GM12801 (cell line): ENCODE measurements around the gene GFER.

Experiments
- TF ChIP-seq, protein P1 (sequence below): IDR thresholded peaks from one replicate; pipeline ENCODE4 v1.5.1; 2011; ENCODE audit warnings: control low read depth; ENCODE audit not compliant: insufficient read length; ENCODE audit errors: extremely low read depth

The GFER gene

GRCh38 chr16:1961651-1962067, 22.3 kb upstream of the GFER start:
- TF ChIP-seq, protein P1, sequence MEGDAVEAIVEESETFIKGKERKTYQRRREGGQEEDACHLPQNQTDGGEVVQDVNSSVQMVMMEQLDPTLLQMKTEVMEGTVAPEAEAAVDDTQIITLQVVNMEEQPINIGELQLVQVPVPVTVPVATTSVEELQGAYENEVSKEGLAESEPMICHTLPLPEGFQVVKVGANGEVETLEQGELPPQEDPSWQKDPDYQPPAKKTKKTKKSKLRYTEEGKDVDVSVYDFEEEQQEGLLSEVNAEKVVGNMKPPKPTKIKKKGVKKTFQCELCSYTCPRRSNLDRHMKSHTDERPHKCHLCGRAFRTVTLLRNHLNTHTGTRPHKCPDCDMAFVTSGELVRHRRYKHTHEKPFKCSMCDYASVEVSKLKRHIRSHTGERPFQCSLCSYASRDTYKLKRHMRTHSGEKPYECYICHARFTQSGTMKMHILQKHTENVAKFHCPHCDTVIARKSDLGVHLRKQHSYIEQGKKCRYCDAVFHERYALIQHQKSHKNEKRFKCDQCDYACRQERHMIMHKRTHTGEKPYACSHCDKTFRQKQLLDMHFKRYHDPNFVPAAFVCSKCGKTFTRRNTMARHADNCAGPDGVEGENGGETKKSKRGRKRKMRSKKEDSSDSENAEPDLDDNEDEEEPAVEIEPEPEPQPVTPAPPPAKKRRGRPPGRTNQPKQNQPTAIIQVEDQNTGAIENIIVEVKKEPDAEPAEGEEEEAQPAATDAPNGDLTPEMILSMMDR = no peak

GRCh38 chr16:1963806-1964505, 20.0 kb upstream of the GFER start:
- TF ChIP-seq, protein P1 = no peak

DNA sequence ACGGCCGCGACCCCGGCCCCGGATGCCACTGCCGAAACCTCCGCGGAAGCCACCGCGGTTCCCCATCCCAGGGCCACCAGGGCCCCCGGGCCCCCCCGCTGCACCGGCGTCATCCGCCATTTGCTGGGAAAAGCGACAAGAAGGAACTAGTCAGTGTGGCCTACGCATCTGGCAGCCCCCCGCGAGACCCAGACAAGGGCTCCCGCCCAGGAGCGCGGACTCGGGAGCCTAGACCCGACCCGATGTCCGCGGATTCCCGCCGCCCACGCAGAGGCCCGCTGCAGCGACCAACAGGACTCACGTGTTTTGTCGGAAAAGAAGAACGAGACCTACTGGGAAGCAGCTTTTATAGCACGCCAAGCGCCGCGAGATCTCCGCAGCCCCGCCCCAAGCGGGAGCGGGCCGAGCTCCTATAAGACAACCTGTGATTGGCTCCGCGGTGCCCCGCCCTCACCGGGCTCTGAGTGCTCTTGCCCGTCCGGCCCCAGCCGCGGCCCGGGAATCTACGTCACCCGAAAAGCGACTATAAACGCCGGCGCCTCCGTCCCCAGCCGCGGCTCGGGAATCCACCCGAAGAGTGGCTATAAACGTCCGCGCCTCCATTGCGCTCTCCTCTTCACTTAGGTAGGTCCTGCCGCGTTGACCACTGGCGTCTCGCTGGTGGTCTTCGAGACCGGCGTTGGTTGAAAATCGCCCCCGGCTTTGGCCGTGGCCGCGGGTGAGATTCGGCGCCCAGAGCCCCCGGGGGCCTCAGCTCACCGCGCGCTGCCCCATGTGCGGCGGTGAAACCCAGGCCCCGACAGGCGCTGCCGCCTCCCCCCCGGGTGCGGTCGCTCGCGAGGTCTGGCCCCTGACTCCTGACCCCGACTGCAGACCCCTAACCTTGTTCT, 19.2 kb upstream of the GFER start, which contains the start of gene RPS2:
Gene RPS2 (minus strand): TSS at position 321 of the 890 bp plus-strand sequence. CDS start 201 bp downstream, at position 120.
- TF ChIP-seq, protein P1 = no peak

DNA sequence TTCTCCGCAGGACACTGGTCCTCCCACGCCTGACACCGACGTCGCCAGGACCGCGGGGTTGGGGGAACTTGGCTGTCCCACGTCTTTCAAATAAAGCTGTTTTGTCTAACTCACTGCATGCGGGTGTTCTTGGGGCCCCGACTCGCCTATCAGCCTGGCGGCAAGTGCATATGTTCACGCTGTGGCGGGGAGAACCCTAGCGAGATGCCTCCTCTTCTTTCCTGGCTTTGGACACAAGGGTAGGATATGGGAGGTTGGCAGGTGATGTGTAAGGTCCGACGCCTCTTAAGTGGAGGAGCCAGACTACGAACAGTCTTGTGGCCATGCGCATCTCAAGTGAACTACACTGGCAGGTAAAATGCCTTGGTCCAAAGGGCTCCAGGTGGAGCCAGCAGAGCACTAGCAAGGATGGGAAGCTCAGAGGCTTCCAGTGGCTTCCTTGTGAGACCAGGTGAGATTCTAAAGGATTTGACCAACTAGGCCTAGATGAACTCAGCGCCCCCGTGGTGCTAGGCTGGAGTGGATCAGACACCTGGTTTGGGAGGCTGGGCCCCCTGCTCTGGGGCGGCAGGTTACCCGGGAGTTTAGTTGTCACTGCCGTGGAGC, 18.5 kb upstream of the GFER start:
- TF ChIP-seq, protein P1 = no peak

- TF ChIP-seq, protein P1 = no peak
Measured at GRCh38 chr16:1966460-1966859, 17.5 kb upstream of the GFER start, which contains the start of gene RNF151. RNF151 (plus strand) TSS chr16:1966856; CDS start chr16:1966882, 26 bp downstream.

DNA sequence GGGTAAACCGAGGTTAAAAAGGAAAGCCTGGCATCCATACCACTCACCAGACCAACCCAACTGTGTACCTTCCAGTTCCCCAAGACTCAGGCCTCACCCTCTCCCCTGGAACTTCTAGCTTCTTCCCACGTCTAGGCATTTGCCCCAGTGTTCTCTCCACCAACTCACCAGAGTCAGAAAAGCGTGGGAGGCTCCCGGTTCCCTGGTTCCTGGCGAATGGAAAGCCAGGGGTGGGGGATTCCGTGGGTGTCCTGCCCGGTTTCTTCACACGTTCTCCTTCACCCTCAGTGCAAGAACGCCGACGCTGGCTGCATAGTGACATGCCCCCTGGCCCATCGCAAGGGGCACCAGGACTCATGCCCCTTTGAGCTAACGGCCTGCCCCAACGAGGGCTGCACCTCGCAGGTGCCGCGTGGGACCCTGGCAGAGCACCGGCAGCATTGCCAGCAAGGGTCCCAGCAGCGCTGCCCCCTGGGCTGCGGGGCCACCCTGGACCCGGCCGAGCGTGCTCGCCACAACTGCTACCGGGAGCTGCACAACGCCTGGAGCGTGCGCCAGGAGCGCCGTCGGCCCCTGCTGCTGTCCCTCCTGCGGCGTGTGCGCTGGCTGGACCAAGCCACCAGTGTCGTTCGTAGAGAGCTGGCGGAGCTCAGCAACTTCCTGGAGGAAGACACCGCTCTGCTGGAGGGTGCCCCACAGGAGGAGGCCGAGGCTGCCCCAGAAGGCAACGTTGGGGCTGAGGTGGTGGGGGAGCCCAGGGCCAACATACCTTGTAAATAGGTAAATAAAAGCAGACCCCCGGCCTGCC, 15.6 kb upstream of the GFER start:
- TF ChIP-seq, protein P1 = no peak
